Neuron (in vitro differentiated cells): ENCODE measurements around the gene PCDHGA1.
"Not testable (repeated sequence)": the region's sequence is repeated elsewhere in the genome, so short reads cannot be mapped to it uniquely, and the experiment has no call there.

Experiments
- H2AFZ ChIP-seq: one replicate; pipeline ENCODE4 v1.6.1; 2013; ENCODE audit warnings: low read depth, mild to moderate bottlenecking, inconsistent platforms, low read length, moderate library complexity
- H3K27me3 ChIP-seq: one replicate; pipeline ENCODE4 v1.6.1; 2013; ENCODE audit warnings: low read length; ENCODE audit not compliant: insufficient read depth
- H3K36me3 ChIP-seq: one replicate; pipeline ENCODE4 v1.6.1; 2013; ENCODE audit warnings: low read length; ENCODE audit not compliant: insufficient read depth
- H3K4me1 ChIP-seq: one replicate; pipeline ENCODE4 v1.6.1; 2013; ENCODE audit warnings: low read length; ENCODE audit not compliant: insufficient read depth
- H3K4me3 ChIP-seq: 2 replicates; pipeline ENCODE4 v1.5.1; 2013; ENCODE audit warnings: mild to moderate bottlenecking, low read length, moderate library complexity
- H3K9me3 ChIP-seq: one replicate; pipeline ENCODE4 v1.6.1; 2013; ENCODE audit warnings: low read length

PCDHGA1 gene

DNA sequence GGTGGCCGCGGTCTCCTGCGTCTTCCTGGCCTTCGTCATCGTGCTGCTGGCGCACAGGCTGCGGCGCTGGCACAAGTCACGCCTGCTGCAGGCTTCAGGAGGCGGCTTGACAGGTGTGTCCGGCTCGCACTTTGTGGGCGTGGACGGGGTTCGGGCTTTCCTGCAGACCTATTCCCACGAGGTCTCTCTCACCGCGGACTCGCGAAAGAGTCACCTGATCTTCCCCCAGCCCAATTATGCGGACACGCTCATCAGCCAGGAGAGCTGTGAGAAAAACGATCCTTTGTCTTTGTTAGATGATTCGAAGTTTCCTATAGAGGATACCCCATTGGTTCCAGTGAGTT is 84.9 kb downstream of the PCDHGA1 start:
- not testable (repeated sequence) for H3K4me3 ChIP-seq, H2AFZ ChIP-seq, H3K27me3 ChIP-seq, H3K4me1 ChIP-seq
- H3K36me3 ChIP-seq = peaks cover 32% of the 10 kb centered on the region
- peaks cover 55% of the 10 kb centered on the region for H3K9me3 ChIP-seq

DNA sequence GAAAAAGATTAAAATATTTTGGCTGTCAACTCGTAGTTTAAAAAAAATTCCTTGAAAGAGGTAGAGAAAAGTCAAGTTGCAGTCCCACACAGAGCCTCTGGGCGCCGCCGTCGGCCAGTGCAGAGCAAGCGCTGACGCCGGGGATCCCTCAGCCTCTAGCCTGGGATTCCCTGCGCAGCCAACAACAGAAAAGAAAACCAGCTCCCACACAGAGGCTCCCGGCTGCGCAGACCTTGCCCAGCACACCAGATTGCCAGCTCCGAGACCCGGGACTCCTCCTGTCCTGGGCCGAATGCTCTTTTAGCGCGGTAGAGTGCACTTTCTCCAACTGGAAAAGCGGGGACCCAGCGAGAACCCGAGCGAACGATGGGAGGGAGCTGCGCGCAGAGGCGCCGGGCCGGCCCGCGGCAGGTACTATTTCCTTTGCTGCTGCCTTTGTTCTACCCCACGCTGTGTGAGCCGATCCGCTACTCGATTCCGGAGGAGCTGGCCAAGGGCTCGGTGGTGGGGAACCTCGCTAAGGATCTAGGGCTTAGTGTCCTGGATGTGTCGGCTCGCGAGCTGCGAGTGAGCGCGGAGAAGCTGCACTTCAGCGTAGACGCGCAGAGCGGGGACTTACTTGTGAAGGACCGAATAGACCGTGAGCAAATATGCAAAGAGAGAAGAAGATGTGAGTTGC is 87.3 kb downstream of the PCDHGA1 start, which contains the start of gene PCDHGB7:
Gene PCDHGB7 (plus strand): TSS at position 184 of the 679 bp plus-strand sequence. CDS start 183 bp downstream, at position 367.
- H3K36me3 ChIP-seq = peaks cover 36% of the 10 kb centered on the region
- not testable (repeated sequence) for H3K27me3 ChIP-seq, H2AFZ ChIP-seq, H3K4me1 ChIP-seq
- peaks cover 67% of the 10 kb centered on the region for H3K9me3 ChIP-seq
- H3K4me3 ChIP-seq = peak within 1 kb of the TSS; percentile 46

DNA sequence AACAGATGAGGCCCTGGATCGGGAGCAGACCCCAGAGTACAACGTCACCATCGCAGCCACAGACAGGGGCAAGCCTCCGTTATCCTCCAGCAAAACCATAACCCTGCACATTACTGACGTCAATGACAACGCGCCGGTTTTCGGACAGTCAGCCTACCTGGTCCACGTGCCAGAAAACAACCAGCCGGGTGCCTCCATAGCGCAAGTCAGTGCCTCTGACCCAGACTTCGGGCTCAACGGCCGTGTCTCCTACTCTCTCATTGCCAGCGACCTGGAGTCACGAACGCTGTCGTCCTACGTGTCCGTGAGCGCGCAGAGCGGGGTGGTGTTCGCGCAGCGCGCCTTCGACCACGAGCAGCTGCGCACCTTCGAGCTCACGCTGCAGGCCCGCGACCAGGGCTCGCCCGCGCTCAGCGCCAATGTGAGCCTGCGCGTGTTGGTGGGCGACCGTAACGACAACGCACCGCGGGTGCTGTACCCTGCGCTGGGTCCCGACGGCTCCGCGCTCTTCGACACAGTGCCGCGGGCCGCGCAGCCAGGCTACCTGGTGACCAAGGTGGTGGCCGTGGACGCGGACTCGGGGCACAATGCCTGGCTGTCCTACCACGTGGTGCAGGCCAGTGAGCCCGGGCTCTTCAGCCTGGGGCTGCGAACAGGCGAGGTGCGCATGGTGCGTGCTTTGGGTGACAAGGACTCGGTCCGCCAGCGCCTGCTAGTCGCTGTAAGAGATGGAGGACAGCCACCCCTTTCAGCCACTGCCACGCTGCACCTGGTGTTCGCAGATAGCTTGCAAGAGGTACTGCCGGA is 89.0 kb downstream of the PCDHGA1 start:
- no peak overlapping the region for H2AFZ ChIP-seq
- no peak overlapping the region for H3K4me3 ChIP-seq
- peaks cover 68% of the 10 kb centered on the region for H3K9me3 ChIP-seq
- peaks cover 35% of the 10 kb centered on the region for H3K36me3 ChIP-seq
- H3K27me3 ChIP-seq = no peaks in the 10 kb centered on the region
- no peaks in the 10 kb centered on the region for H3K4me1 ChIP-seq

DNA sequence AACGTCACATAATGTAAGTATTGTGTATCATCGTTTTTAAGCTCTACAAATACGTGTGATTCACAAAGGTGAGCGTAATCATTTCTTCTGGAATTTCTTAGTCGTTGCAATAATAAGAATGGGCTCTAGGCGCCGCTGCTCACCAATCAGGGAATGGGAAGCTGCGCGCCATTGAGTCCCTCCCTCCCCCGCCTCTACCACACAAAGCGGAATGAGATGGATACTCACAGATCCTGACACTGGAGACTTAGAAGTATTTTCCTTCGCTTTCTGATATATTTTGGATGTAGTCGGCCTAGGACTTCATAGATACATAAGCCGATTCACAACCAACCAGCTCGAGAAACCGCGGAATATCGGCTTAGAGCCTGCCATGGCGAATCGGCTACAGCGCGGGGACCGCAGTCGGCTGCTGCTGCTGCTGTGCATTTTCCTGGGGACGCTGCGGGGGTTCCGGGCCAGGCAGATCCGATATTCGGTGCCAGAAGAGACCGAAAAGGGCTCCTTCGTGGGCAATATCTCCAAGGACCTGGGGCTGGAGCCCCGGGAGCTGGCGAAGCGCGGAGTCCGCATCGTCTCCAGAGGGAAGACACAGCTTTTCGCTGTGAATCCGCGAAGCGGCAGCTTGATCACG is 90.7 kb downstream of the PCDHGA1 start, which contains the start of gene PCDHGA11:
Gene PCDHGA11 (plus strand): TSS at position 197 of the 634 bp plus-strand sequence. CDS start 177 bp downstream, at position 374.
- Histone ChIP-seq H2AFZ (no peak within 1 kb of the TSS), H3K4me1 (no peaks in the 10 kb centered on the region), H3K9me3 (peaks cover 62% of the 10 kb centered on the region), H3K4me3 (no peak within 1 kb of the TSS), H3K27me3 (no peaks in the 10 kb centered on the region), H3K36me3 (peaks cover 36% of the 10 kb centered on the region)

DNA sequence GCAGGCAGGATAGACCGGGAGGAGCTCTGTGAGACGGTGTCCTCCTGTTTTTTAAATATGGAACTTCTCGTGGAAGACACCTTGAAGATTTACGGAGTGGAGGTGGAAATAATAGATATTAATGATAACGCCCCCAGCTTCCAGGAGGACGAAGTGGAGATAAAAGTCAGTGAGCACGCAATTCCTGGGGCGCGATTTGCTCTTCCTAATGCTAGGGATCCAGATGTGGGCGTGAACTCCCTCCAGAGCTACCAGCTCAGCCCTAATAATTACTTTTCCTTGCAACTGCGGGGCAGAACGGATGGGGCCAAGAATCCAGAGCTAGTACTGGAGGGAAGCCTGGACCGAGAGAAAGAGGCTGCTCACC is 91.2 kb downstream of the PCDHGA1 start:
- H3K4me1 ChIP-seq = no peaks in the 10 kb centered on the region
- H3K27me3 ChIP-seq = no peaks in the 10 kb centered on the region
- peaks cover 40% of the 10 kb centered on the region for H3K36me3 ChIP-seq
- H3K9me3 ChIP-seq = peaks cover 65% of the 10 kb centered on the region
- no peak overlapping the region for H3K4me3 ChIP-seq
- H2AFZ ChIP-seq = no peak overlapping the region

DNA sequence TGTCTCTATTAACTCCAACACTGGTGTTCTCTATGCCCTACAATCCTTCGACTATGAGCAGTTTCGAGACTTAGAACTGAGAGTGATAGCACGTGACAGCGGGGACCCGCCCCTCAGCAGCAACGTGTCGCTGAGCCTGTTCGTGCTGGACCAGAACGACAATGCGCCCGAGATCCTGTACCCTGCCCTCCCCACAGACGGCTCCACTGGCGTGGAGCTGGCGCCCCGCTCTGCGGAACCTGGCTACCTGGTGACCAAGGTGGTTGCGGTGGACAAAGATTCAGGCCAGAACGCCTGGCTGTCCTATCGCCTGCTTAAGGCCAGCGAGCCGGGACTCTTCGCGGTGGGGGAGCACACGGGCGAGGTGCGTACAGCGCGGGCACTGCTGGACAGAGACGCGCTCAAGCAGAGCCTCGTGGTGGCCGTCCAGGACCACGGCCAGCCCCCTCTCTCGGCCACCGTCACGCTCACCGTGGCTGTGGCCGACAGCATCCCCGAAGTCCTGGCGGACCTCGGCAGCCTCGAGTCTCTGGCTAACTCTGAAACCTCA is 92.5 kb downstream of the PCDHGA1 start:
- no peak overlapping the region for H3K4me3 ChIP-seq
- H3K4me1 ChIP-seq = no peaks in the 10 kb centered on the region
- no peaks in the 10 kb centered on the region for H3K27me3 ChIP-seq
- no peak overlapping the region for H2AFZ ChIP-seq
- H3K36me3 ChIP-seq = peaks cover 53% of the 10 kb centered on the region
- H3K9me3 ChIP-seq = peaks cover 71% of the 10 kb centered on the region

DNA sequence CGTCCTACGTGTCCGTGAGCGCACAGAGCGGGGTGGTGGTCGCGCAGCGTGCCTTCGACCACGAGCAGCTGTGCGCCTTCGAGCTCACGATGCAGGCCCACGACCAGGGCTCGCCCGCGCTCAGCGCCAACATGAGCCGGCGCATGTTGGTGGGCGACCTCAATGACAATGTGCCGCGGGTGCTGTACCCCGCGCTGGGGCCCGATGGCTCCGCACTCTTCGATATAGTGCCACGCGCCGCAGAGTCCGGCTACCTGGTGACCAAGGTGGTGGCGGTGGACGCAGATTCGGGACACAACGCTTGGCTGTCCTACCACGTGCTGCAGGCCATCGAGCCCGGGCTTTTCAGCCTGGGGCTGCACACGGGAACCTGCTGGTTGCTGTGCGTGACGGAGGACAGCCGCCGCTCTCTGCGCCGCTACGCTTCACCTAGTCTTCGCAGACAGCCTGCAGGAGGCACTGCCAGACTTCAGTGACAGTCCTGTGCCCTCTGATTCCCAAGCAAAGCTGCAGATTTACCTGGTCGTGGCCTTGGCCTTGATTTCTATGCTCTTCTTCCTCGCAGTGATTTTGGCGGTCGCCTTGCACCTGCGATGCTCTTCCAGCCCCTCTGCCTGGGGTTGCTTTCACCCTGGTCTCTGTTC is 97.6 kb downstream of the PCDHGA1 start:
- H3K9me3 ChIP-seq = peaks cover 61% of the 10 kb centered on the region
- peaks cover 50% of the 10 kb centered on the region for H3K36me3 ChIP-seq

DNA sequence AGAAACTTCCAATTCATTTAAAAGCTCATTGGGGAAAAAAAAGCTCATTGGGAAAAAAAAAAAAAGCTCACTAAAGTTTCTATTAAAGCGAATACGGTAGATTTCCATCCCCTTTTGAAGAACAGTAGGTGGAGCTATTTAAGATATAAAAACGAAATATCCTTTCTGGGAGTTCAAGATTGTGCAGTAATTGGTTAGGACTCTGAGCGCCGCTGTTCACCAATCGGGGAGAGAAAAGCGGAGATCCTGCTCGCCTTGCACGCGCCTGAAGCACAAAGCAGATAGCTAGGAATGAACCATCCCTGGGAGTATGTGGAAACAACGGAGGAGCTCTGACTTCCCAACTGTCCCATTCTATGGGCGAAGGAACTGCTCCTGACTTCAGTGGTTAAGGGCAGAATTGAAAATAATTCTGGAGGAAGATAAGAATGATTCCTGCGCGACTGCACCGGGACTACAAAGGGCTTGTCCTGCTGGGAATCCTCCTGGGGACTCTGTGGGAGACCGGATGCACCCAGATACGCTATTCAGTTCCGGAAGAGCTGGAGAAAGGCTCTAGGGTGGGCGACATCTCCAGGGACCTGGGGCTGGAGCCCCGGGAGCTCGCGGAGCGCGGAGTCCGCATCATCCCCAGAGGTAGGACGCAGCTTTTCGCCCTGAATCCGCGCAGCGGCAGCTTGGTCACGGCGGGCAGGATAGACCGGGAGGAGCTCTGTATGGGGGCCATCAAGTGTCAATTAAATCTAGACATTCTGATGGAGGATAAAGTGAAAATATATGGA is 100.2 kb downstream of the PCDHGA1 start, which contains the start of gene PCDHGA12:
Gene PCDHGA12 (plus strand): TSS at position 176 of the 782 bp plus-strand sequence. CDS start 253 bp downstream, at position 429.
- peaks cover 53% of the 10 kb centered on the region for H3K9me3 ChIP-seq
- no peak within 1 kb of the TSS for H2AFZ ChIP-seq
- H3K4me1 ChIP-seq = no peaks in the 10 kb centered on the region
- no peaks in the 10 kb centered on the region for H3K27me3 ChIP-seq
- H3K36me3 ChIP-seq = peaks cover 41% of the 10 kb centered on the region
- H3K4me3 ChIP-seq = no peak within 1 kb of the TSS

More for the DNA sequence above, 97.6 kb downstream of the PCDHGA1 start:
- Histone ChIP-seq H3K4me3 (no peak overlapping the region), H3K4me1 (no peaks in the 10 kb centered on the region), H3K27me3 (no peaks in the 10 kb centered on the region), H2AFZ (no peak overlapping the region)

DNA sequence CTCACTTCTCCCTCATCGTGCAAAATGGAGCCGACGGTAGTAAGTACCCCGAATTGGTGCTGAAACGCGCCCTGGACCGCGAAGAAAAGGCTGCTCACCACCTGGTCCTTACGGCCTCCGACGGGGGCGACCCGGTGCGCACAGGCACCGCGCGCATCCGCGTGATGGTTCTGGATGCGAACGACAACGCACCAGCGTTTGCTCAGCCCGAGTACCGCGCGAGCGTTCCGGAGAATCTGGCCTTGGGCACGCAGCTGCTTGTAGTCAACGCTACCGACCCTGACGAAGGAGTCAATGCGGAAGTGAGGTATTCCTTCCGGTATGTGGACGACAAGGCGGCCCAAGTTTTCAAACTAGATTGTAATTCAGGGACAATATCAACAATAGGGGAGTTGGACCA is 101.0 kb downstream of the PCDHGA1 start:
- H3K9me3 ChIP-seq = peaks cover 53% of the 10 kb centered on the region
- H3K36me3 ChIP-seq = peaks cover 35% of the 10 kb centered on the region
- no peak overlapping the region for H2AFZ ChIP-seq
- no peaks in the 10 kb centered on the region for H3K4me1 ChIP-seq
- no peaks in the 10 kb centered on the region for H3K27me3 ChIP-seq
- H3K4me3 ChIP-seq = no peak overlapping the region

DNA sequence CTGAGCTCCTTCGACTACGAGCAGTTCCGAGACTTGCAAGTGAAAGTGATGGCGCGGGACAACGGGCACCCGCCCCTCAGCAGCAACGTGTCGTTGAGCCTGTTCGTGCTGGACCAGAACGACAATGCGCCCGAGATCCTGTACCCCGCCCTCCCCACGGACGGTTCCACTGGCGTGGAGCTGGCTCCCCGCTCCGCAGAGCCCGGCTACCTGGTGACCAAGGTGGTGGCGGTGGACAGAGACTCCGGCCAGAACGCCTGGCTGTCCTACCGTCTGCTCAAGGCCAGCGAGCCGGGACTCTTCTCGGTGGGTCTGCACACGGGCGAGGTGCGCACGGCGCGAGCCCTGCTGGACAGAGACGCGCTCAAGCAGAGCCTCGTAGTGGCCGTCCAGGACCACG is 102.0 kb downstream of the PCDHGA1 start:
- H3K9me3 ChIP-seq = peaks cover 46% of the 10 kb centered on the region
- not testable (repeated sequence) for H3K27me3 ChIP-seq, H3K4me3 ChIP-seq, H3K4me1 ChIP-seq, H2AFZ ChIP-seq
- peaks cover 26% of the 10 kb centered on the region for H3K36me3 ChIP-seq

DNA sequence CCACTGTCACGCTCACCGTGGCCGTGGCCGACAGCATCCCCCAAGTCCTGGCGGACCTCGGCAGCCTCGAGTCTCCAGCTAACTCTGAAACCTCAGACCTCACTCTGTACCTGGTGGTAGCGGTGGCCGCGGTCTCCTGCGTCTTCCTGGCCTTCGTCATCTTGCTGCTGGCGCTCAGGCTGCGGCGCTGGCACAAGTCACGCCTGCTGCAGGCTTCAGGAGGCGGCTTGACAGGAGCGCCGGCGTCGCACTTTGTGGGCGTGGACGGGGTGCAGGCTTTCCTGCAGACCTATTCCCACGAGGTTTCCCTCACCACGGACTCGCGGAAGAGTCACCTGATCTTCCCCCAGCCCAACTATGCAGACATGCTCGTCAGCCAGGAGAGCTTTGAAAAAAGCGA is 102.4 kb downstream of the PCDHGA1 start:
- peaks cover 22% of the 10 kb centered on the region for H3K36me3 ChIP-seq
- H3K4me1 ChIP-seq, H3K27me3 ChIP-seq, H3K4me3 ChIP-seq, H2AFZ ChIP-seq: not testable (repeated sequence)
- H3K9me3 ChIP-seq = peaks cover 42% of the 10 kb centered on the region

DNA sequence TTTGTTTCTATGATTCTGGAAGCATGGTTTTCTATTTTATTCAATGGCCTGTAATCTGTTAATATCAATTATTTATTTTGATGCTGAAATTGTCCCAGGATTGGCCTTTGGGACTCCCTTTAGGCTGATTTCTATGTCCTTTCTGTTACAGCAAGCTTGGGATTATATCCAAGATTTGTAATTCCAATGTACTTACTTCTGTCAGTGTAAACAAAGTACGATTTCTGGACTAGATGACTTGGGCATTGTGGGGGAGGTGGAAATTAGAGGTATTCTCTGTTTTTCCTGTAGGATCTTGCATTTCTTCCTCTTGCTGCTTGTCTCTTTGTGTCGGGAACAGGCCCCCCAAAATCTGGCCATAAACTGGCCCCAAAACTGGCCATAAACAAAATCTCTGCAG is 103.7 kb downstream of the PCDHGA1 start:
- Histone ChIP-seq H3K4me3 (no peak overlapping the region), H3K36me3 (peaks cover 14% of the 10 kb centered on the region), H2AFZ (no peak overlapping the region), H3K27me3 (no peaks in the 10 kb centered on the region), H3K4me1 (no peaks in the 10 kb centered on the region), H3K9me3 (peaks cover 32% of the 10 kb centered on the region)
